LHCN-M2 (cell line): Measurements from ENCODE around the gene MIGA1. TPM values are rescaled to one million over a fixed set of nuclear protein-coding genes. Genes with fewer than 3 reads are reported as not detected.
"Not testable (repeated sequence)": the region's sequence is repeated elsewhere in the genome, so short reads cannot be mapped to it uniquely, and the experiment has no call there.

ENCODE experiments used
- DNase-seq: peaks from one replicate; pipeline ENCODE4 v3.0.0-alpha.2; 2012; ENCODE audit warnings: low read depth
- total RNA-seq: library from RNA; depleted of rRNA; stranded (reverse); fragments of >200 nt; gene quantifications from 2 replicates; pipeline ENCODE4 v1.2.3, GENCODE V29; 2014

The MIGA1 gene
- total RNA-seq, 1 experiment from 2014 or later: 11.9 TPM

- DNase-seq: no peak
Measured at GRCh38 chr1:77797991-77798390, 18.5 kb downstream of the MIGA1 start.

GRCh38 chr1:77802026-77802425 is 22.6 kb downstream of the MIGA1 start:
- no peak for DNase-seq

- DNase-seq: no peak
Measured at GRCh38 chr1:77803371-77803770, 23.9 kb downstream of the MIGA1 start.

- DNase-seq: not testable (repeated sequence)
Measured at GRCh38 chr1:77809787-77810462, 30.5 kb downstream of the MIGA1 start.

GRCh38 chr1:77811589-77811988 is 32.1 kb downstream of the MIGA1 start:
- DNase-seq: not testable (repeated sequence)

GRCh38 chr1:77817368-77818209 is 38.1 kb downstream of the MIGA1 start:
- DNase-seq: no peak

GRCh38 chr1:77820121-77820520 is 40.7 kb downstream of the MIGA1 start:
- DNase-seq: no peak

- DNase-seq: peak; percentile 67
Measured at GRCh38 chr1:77824079-77824478, 44.6 kb downstream of the MIGA1 start.

DNA sequence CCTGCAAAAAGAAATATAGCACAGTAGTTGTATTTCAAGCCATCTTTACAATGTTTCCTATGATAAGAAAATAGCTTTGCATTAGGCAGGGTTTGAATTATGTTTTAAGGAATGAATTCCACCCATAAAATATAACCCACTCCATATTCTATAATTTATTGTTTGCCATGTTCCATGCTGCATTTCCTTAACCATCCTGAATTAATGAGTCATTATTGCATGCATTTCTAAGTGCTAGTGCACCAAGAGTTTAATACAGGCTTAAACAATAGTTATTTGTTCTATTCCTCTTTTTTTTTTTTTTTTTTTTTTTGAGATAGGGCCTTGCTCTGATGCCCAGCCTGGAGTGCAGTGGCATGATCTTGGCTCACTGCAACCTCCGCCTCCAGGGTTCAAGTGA is 45.2 kb downstream of the MIGA1 start:
- peak; percentile 6 for DNase-seq

DNA sequence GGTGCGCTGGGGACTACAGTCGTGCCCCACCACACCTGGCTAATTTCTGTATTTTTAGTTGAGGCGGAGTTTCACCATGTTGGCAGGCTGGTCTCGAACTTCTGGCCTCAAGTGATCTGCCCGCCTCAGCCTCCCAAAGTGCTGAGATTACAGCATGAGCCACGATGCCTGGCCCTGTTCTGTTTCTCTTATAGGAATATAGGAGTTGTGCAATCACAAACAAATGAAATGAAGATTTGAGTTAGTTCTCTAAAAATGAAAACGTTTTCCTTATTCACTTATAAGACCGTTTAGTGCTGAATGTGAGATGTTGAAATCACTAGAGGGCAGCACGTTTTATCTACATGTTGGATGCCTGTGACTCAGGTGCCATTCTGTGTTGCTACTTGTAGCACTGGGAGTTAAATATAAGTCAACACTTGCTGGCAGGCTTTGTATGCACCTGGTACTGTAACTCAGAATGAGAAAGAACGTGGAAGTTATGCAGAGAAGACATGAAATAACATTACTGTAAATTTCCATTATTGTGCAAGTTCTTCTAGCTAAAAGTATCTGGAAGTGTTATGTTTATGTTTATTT is 45.8 kb downstream of the MIGA1 start:
- peak; percentile 97 for DNase-seq

- DNase-seq: not testable (repeated sequence)
Measured at GRCh38 chr1:77826851-77827250, 47.4 kb downstream of the MIGA1 start.

DNA sequence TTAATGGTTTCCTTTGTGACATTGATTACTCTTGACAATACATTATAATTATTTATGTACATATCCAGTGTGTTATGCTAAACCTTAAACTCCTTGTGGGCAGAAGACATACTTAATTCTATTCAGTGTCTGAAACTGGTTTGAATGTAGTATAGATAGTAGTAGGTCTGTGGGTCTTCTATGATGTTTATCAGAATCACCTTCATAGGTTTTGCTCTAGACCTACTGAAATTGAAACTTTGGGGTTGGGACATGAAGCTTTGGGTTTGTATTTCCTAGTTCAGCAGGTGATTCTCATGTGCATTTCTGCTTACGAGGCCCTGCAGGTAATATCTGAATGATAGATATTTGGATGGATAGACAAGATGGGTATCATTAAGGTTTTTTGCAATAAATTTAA is 48.6 kb downstream of the MIGA1 start:
- DNase-seq: no peak

DNA sequence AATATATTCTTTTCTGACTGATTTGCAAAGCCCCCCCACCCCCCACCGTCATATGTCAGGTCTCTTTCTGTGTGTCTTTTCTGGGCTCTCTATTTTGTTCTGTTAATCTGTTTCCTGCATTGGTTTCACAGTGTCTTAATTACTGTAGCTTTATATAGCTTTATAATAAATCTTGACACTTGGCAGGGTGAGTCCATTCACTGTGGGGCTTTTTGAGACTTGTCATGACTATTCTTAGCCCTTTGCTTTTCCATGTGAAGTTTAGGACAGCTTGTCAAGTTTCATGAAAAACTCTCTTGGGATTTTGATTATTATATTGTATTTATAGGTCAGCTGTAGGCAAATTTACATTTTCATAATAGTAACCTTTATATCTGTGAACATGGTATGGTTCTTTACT is 50.4 kb downstream of the MIGA1 start:
- DNase-seq: peak; percentile 6

GRCh38 chr1:77830946-77831345 is 51.5 kb downstream of the MIGA1 start:
- DNase-seq: peak; percentile 8

DNA sequence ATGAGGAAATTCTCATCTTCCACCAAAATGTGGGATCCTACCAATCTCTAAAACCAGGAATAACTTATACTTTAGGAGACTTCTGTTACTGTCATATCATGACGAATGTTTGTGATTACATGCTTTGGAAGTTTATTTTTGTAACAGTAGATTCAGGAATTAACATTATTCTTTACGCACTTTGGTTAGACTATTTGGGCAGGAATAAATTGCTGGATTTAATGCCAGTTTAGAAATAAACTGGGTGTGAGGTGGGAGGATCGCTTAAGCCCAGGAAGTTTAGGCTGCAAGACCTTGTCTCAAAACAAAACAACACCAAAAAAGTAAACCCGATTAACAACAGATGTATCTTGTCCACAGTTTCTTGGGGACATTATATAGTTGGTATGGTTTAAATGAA is 52.1 kb downstream of the MIGA1 start:
- DNase-seq: peak; percentile 21

DNA sequence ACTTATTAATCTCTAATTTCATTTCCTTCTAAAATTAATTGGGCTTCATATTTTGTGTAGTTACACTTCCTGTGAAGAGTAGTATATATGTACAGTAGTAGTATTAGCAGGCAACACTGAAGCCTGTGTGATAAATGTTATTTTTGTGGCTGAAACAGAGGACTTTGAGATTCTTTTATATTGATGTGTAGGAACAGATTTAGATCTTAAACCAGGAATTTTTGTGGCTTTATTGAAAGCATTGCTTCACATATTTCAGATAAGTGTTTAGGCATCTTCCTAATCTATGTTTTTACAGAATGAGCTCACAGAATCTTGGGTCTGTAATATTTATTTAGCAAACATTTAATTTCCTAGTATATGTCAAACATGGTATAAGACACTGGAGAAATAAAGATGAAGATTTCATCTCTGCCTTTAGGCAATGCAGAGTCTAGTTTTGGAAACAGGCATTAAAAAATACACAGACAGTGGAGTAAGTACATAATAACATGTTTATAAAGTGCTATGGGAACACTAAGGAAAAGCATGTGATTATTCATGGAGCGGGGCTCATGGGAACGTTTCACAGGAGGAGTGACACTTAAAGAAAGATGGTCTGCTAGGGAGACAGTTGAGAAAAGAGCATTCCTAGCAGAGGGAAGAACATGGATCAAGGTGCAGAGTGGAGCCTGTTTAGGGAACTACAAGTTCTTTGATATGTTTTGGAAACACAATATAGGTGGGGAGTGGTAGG is 52.7 kb downstream of the MIGA1 start:
- peak; percentile 68 for DNase-seq

DNA sequence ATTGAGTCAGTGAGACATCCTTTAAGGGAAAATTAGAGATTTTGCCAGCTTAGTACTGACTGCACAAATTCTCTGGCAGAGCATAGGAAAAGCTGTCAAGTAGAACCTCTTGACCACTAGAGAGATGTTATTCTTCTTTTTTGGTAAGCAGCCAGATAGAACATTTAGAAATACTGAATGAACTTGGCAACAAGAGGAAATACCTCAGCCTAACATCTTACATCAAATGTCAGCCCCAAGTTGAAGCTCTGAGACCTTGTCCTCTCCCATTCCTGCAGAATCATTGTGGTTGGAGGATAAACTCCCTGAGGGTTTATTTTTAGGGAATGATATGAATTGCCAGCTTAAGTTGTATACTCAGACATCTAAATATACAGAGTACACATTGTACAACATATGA is 53.5 kb downstream of the MIGA1 start:
- peak; percentile 96 for DNase-seq

- DNase-seq: peak; percentile 56
Measured at GRCh38 chr1:77833521-77834100, 54.2 kb downstream of the MIGA1 start.

GRCh38 chr1:77834771-77835334 is 55.4 kb downstream of the MIGA1 start:
- peak; percentile 55 for DNase-seq

GRCh38 chr1:77841574-77841973 is 62.1 kb downstream of the MIGA1 start:
- DNase-seq: no peak

- no peak for DNase-seq
Measured at GRCh38 chr1:77845951-77846350, 66.5 kb downstream of the MIGA1 start.
